Lung (tissue), 12 donors: ENCODE measurements around the gene APPL1. TPM values are rescaled to one million over a fixed set of nuclear protein-coding genes. Genes with fewer than 3 reads are reported as not detected.

Experiments
- ATAC-seq: fragments of 200-7000 bp; cut with Tn5 transposase; one replicate; pipeline ENCODE4 v1.9.1; 2020; ENCODE audit warnings: moderate number of reproducible peaks; ENCODE audit not compliant: insufficient read depth, low FRiP score
- DNase-seq, 3 donors: peaks; one replicate each; pipeline ENCODE4 v3.0.0-alpha.2; 2013 to 2017
- H3K27ac ChIP-seq, 2 donors: one replicate each; pipeline ENCODE4 v1.5.1; 2013; ENCODE audit warnings: mild to moderate bottlenecking in 2 of 2, moderate library complexity in 2 of 2, control low read depth in 1 of 2, inconsistent platforms in 1 of 2, low read depth in 1 of 2, low read length in 1 of 2
- H3K27me3 ChIP-seq, 3 donors: one replicate each; pipeline ENCODE4 v1.5.1; 2013; ENCODE audit warnings: low read length in 2 of 3; ENCODE audit not compliant: control insufficient read depth in 3 of 3, insufficient read depth in 3 of 3
- H3K36me3 ChIP-seq, 4 donors: one replicate each; pipeline ENCODE4 v1.5.1; 2013; ENCODE audit warnings: low read length in 4 of 4, mild to moderate bottlenecking in 1 of 4, moderate library complexity in 1 of 4; ENCODE audit not compliant: control insufficient read depth in 4 of 4, insufficient read depth in 4 of 4
- H3K4me1 ChIP-seq, 5 donors: one replicate each; pipeline ENCODE4 v1.5.1; 2013; ENCODE audit warnings: low read length in 5 of 5, mild to moderate bottlenecking in 2 of 5, moderate library complexity in 1 of 5; ENCODE audit not compliant: control insufficient read depth in 5 of 5, insufficient read depth in 5 of 5
- H3K4me3 ChIP-seq: one replicate; pipeline ENCODE4 v1.5.1; 2013; ENCODE audit warnings: mild to moderate bottlenecking, control low read depth, moderate library complexity
- H3K9ac ChIP-seq, 2 donors: one replicate each; pipeline ENCODE4 v1.5.1; 2013; ENCODE audit warnings: low read length in 2 of 2, control low read depth in 1 of 2; ENCODE audit not compliant: insufficient read depth in 1 of 2
- H3K9me3 ChIP-seq, 4 donors: one replicate each; pipeline ENCODE4 v1.5.1; 2013; ENCODE audit warnings: low read length in 3 of 4, mild to moderate bottlenecking in 1 of 4, moderate library complexity in 1 of 4; ENCODE audit not compliant: control insufficient read depth in 4 of 4, insufficient read depth in 3 of 4
- WGBS, 2 donors: extraction: QIAGEN DNeasy Blood & Tissue Kit; methylation state at CpG; one replicate each; pipeline ENCODE4 v1.1.7; 2013; 5-methylcytosine and 5-hydroxymethylcytosine counted together
- polyA plus RNA-seq, 2 donors: library from polyadenylated mRNA; stranded (reverse); fragments of 200-250 nt; gene quantifications; one replicate each; pipeline ENCODE4 v1.2.1, GENCODE V29; 2013
- total RNA-seq, 2 donors: library from RNA; depleted of rRNA in 1 of 2; stranded (reverse); fragments of >200 nt in 1 of 2; gene quantifications; one replicate each; pipeline ENCODE4 v1.2.1, GENCODE V29; 2014 to 2021
- TF ChIP-seq, protein P1 (sequence below): IDR thresholded peaks from 2 replicates; pipeline ENCODE4 v1.5.1; 2012; ENCODE audit warnings: mild to moderate bottlenecking; ENCODE audit errors: control extremely low read depth, extremely low read depth
- donor health status: control.
- donor health status: control.
- donor health status: Bipolar disorder and iron deficiency.
- donor health status: healthy.
- donor health status: DM: yes; HTN: yes; CAD: no.

APPL1 gene
- total and polyA plus RNA-seq, 4 donors, result 10.6 to 55.2 (median 20.1) TPM

DNA sequence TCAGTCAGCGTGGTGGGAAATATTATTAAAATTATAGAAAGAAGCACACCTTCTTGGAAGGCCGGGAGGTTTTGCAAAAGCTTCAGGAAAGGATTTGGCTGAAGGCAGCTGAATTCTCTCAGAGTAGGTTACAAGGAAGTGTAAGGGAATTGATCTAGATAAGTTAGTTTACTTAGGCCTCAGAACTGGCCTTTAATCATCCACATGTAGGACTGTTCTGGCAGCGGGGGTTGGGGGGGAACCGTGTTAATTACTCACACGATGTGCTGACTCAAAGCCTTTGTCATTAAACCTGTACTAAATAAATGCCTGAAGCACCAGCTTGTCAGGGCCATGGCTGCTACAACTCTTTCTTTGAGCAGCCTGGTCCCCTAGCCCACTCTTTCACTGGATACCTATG, 52.2 kb downstream of the APPL1 start:
- TF ChIP-seq, protein P1, sequence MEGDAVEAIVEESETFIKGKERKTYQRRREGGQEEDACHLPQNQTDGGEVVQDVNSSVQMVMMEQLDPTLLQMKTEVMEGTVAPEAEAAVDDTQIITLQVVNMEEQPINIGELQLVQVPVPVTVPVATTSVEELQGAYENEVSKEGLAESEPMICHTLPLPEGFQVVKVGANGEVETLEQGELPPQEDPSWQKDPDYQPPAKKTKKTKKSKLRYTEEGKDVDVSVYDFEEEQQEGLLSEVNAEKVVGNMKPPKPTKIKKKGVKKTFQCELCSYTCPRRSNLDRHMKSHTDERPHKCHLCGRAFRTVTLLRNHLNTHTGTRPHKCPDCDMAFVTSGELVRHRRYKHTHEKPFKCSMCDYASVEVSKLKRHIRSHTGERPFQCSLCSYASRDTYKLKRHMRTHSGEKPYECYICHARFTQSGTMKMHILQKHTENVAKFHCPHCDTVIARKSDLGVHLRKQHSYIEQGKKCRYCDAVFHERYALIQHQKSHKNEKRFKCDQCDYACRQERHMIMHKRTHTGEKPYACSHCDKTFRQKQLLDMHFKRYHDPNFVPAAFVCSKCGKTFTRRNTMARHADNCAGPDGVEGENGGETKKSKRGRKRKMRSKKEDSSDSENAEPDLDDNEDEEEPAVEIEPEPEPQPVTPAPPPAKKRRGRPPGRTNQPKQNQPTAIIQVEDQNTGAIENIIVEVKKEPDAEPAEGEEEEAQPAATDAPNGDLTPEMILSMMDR, result no peak
- no peak for ATAC-seq
- H3K4me1 ChIP-seq, result peaks cover 0 to 4% (median 0%) of the 10 kb centered on the region in 5 donors
- no peak overlapping the region for H3K9ac ChIP-seq
- no peak for DNase-seq
- H3K9me3 ChIP-seq, result no peaks in the 10 kb centered on the region
- H3K27ac ChIP-seq, result no peak overlapping the region
- no peak overlapping the region for H3K4me3 ChIP-seq
- H3K36me3 ChIP-seq, result peaks cover 0 to 8% (median 1%) of the 10 kb centered on the region in 4 donors
- WGBS, 2 donors, result 91% methylated on average over 5 of the region's 5 CpGs
- no peaks in the 10 kb centered on the region for H3K27me3 ChIP-seq

DNA sequence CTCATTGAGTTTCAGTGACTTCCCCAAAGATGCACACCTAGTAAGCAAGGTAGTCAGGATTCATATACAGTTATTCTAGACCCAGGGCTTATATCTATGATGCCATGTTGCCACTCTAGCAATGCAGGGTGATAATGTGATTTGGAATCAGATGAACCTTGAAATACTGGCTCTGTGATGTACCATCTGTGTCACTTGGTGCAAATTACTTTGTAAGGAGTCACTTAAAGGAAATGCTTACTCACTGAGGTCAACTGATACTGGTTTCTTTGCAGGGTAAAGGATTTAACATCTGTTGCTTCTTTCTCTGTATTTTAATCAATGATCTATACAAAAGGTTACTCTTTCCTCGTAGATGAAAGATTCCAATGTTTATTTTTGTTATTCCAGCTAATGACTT, 54.2 kb downstream of the APPL1 start:
- no peaks in the 10 kb centered on the region for H3K27me3 ChIP-seq
- 35 to 38% methylated on average over 1 of the region's 1 CpG for WGBS, 2 donors
- peak overlapping the region in 1 of 2 donors; percentile 33 for H3K27ac ChIP-seq
- TF ChIP-seq, protein P1, result no peak
- H3K4me3 ChIP-seq, result no peak overlapping the region
- H3K9ac ChIP-seq, result no peak overlapping the region
- DNase-seq (no peak), ATAC-seq (no peak)
- peaks cover 0 to 4% (median 0%) of the 10 kb centered on the region in 5 donors for H3K4me1 ChIP-seq
- H3K36me3 ChIP-seq, result peaks cover 0 to 5% (median 0%) of the 10 kb centered on the region in 4 donors
- H3K9me3 ChIP-seq, result no peaks in the 10 kb centered on the region

DNA sequence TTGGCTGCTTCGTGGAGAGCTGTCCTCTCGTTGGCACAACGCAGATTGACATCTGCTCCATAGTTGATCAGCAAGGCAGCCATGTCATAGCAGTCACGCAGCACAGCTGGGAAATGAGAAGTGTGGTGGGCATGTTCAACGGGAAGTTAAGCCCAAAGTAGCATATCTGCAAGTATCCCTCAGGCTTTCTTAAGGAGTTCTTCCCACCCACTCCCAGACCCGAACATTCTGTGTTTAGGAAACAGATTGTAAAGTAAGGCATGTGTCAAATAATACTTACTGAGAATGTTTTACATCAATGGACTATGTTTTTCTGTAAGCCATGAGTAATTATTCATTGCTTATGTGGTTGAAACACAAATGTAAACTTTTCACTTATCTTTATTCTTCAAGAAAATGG, 55.8 kb downstream of the APPL1 start:
- DNase-seq (peak in 2 of 3 donors; percentile 8), ATAC-seq (no peak)
- no peaks in the 10 kb centered on the region for H3K9me3 ChIP-seq
- no peak overlapping the region for H3K27ac ChIP-seq
- TF ChIP-seq, protein P1, result no peak
- no peak overlapping the region for H3K4me3 ChIP-seq
- peaks cover 0 to 4% (median 0%) of the 10 kb centered on the region in 5 donors for H3K4me1 ChIP-seq
- 66 to 69% methylated on average over 6 of the region's 6 CpGs for WGBS, 2 donors
- peaks cover 0 to 5% (median 0%) of the 10 kb centered on the region in 4 donors for H3K36me3 ChIP-seq
- no peaks in the 10 kb centered on the region for H3K27me3 ChIP-seq
- H3K9ac ChIP-seq, result no peak overlapping the region

DNA sequence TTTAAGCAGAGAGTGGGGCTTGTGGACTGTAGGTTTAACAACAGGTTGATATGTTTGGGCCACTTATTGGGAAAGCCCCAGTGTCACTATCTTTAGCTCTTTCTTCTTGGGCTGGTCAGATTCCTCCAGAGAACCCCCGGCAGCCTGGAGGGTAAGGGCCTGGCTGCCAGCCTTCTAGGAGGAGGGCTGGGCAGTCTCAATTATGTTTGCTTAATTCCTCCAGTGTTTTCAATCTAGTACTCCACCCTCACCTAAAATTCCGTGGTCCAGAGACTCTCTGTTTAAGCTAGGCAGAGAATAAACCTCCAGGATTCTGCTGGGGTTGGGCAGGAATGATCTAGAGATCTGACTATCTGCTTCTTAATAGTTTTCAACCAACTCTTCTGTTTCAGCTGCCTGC, 59.7 kb downstream of the APPL1 start:
- WGBS, 2 donors, result 56 to 74% methylated on average over 2 of the region's 2 CpGs
- TF ChIP-seq, protein P1, result no peak
- H3K27me3 ChIP-seq, result no peaks in the 10 kb centered on the region
- no peaks in the 10 kb centered on the region for H3K9me3 ChIP-seq
- ATAC-seq (no peak), DNase-seq (no peak)
- no peak overlapping the region for H3K9ac ChIP-seq
- peaks cover 0 to 2% (median 0%) of the 10 kb centered on the region in 4 donors for H3K36me3 ChIP-seq
- peaks cover 0 to 4% (median 0%) of the 10 kb centered on the region in 5 donors for H3K4me1 ChIP-seq
- H3K4me3 ChIP-seq, result no peak overlapping the region
- no peak overlapping the region for H3K27ac ChIP-seq
